ENCODE results near the gene S1PR3.

- TF ChIP-seq FOXA1 (IDR thresholded peaks at IDR 0.05) (no peak), HDGF (IDR thresholded peaks at IDR 0.05; ENCODE audit: borderline replicate concordance) (no peak), LEF1 (IDR thresholded peaks at IDR 0.05; ENCODE audit: borderline replicate concordance) (no peak), TARDBP (IDR thresholded peaks at IDR 0.05) (no peak), ARNT (IDR thresholded peaks at IDR 0.05) (no peak), ZNF384 (IDR thresholded peaks at IDR 0.05) (no peak)
These were observed 15.0 kb downstream of the S1PR3 start for GRCh38 chr9:89006267-89006666.

All from HEK293T (cell line).